ENCODE data around the gene PDCD2.
"Not testable (repeated sequence)": the region's sequence is repeated elsewhere in the genome, so short reads cannot be mapped to it uniquely, and the experiment has no call there.

The PDCD2 gene

GRCh38 chr6:170552765-170553533, 31.5 kb downstream of the PDCD2 start, which contains the start of gene PSMB1:
Gene PSMB1 (minus strand): TSS chr6:170553307. CDS start chr6:170553242, 65 bp downstream.
- in situ Hi-C loops (cut with MboI; ENCODE audit: low sequenced_read_pairs) = no loop called here

GRCh38 chr6:170545405-170545804, 39.0 kb downstream of the PDCD2 start:
- in situ Hi-C loops (cut with MboI; ENCODE audit: low sequenced_read_pairs) = no loop called here

GRCh38 chr6:170542031-170542719, 42.3 kb downstream of the PDCD2 start:
- in situ Hi-C loops (cut with MboI; ENCODE audit: low sequenced_read_pairs) = no loop called here

- in situ Hi-C loops (cut with MboI; ENCODE audit: low sequenced_read_pairs) = no loop called here
Measured at GRCh38 chr6:170537329-170537728, 47.1 kb downstream of the PDCD2 start.

GRCh38 chr6:170536671-170537070, 47.8 kb downstream of the PDCD2 start:
- in situ Hi-C loops (cut with MboI; ENCODE audit: low sequenced_read_pairs) = no loop called here

GRCh38 chr6:170535004-170535403, 49.4 kb downstream of the PDCD2 start:
- in situ Hi-C loops (cut with MboI; ENCODE audit: low sequenced_read_pairs) = no loop called here

- in situ Hi-C loops (cut with MboI; ENCODE audit: low sequenced_read_pairs) = no loop called here
Measured at GRCh38 chr6:170533792-170534191, 50.6 kb downstream of the PDCD2 start.

- in situ Hi-C loops (cut with MboI; ENCODE audit: low sequenced_read_pairs) = no loop called here
Measured at GRCh38 chr6:170532867-170533488, 51.5 kb downstream of the PDCD2 start.

GRCh38 chr6:170529839-170530469, 54.5 kb downstream of the PDCD2 start:
- in situ Hi-C loops (cut with MboI; ENCODE audit: low sequenced_read_pairs) = no loop called here

- in situ Hi-C loops (cut with MboI; ENCODE audit: low sequenced_read_pairs) = not testable (repeated sequence)
Measured at GRCh38 chr6:170527995-170528394, 56.4 kb downstream of the PDCD2 start.

GRCh38 chr6:170525795-170526194, 58.6 kb downstream of the PDCD2 start:
- in situ Hi-C loops (cut with MboI; ENCODE audit: low sequenced_read_pairs) = no loop called here
